Ectodermal cell (in vitro differentiated cells): ENCODE measurements around the gene LMNTD1.
"Not testable (repeated sequence)": the region's sequence is repeated elsewhere in the genome, so short reads cannot be mapped to it uniquely, and the experiment has no call there.

ENCODE experiments used
- H3K27ac ChIP-seq: 2 replicates; pipeline ENCODE4 v1.7.0; 2013; ENCODE audit warnings: mild to moderate bottlenecking, low read depth, low read length; ENCODE audit not compliant: insufficient read depth, poor library complexity, severe bottlenecking
- H3K27me3 ChIP-seq: 2 replicates; pipeline ENCODE4 v1.7.0; 2013; ENCODE audit warnings: mild to moderate bottlenecking, low read length; ENCODE audit not compliant: insufficient read depth, control insufficient read depth, poor library complexity, severe bottlenecking
- H3K36me3 ChIP-seq: one replicate; pipeline ENCODE4 v1.7.0; 2013; ENCODE audit warnings: low read length; ENCODE audit not compliant: control insufficient read depth, insufficient read depth
- H3K4me1 ChIP-seq: one replicate; pipeline ENCODE4 v1.7.0; 2013; ENCODE audit warnings: low read length; ENCODE audit not compliant: control insufficient read depth, insufficient read depth
- H3K4me3 ChIP-seq: 2 replicates; pipeline ENCODE4 v1.7.0; 2013; ENCODE audit warnings: low read depth, low read length, control low read depth; ENCODE audit not compliant: insufficient read depth
- H3K9me3 ChIP-seq: 2 replicates; pipeline ENCODE4 v1.7.0; 2013; ENCODE audit warnings: mild to moderate bottlenecking, low read length, moderate library complexity; ENCODE audit not compliant: control insufficient read depth
- WGBS, 2 experiments: methylation state at CpG; one replicate each; pipeline ENCODE4 v1.1.7; 2013; ENCODE audit warnings: missing lambda C conversion rate in 2 of 2; 5-methylcytosine and 5-hydroxymethylcytosine counted together

LMNTD1 gene

GRCh38 chr12:25435431-25435830 is 117.7 kb downstream of the LMNTD1 start:
- H3K36me3 ChIP-seq, result no peaks in the 10 kb centered on the region
- WGBS, 2 experiments, result 93% methylated on average over 3 of the region's 3 CpGs; no CpG with 5 or more reads in 1 of the 2 experiments

GRCh38 chr12:25434515-25434914 is 118.6 kb downstream of the LMNTD1 start:
- no peak overlapping the region for H3K4me3 ChIP-seq
- no peaks in the 10 kb centered on the region for H3K9me3 ChIP-seq
- H3K27ac ChIP-seq, result no peak overlapping the region
- H3K4me1 ChIP-seq, result no peaks in the 10 kb centered on the region
- 85 to 92% methylated on average over 3 of the region's 3 CpGs for WGBS, 2 experiments
- no peaks in the 10 kb centered on the region for H3K36me3 ChIP-seq
- H3K27me3 ChIP-seq, result no peaks in the 10 kb centered on the region

More at GRCh38 chr12:25435431-25435830, 117.7 kb downstream of the LMNTD1 start:
- Histone ChIP-seq H3K27me3 (no peaks in the 10 kb centered on the region), H3K9me3 (no peaks in the 10 kb centered on the region), H3K27ac (no peak overlapping the region), H3K4me1 (no peaks in the 10 kb centered on the region), H3K4me3 (no peak overlapping the region)

- no peak overlapping the region for H3K27ac ChIP-seq
- whole genome bisulfite sequencing, 2 experiments, result 57 to 100% methylated on average over 2 to 3 of the region's 3 CpGs
- H3K36me3 ChIP-seq, result no peaks in the 10 kb centered on the region
- no peak overlapping the region for H3K4me3 ChIP-seq
- no peaks in the 10 kb centered on the region for H3K4me1 ChIP-seq
- no peaks in the 10 kb centered on the region for H3K9me3 ChIP-seq
- no peaks in the 10 kb centered on the region for H3K27me3 ChIP-seq
Observed at GRCh38 chr12:25433581-25434325, 119.3 kb downstream of the LMNTD1 start.

- no peaks in the 10 kb centered on the region for H3K9me3 ChIP-seq
- no peak overlapping the region for H3K4me3 ChIP-seq
- no peaks in the 10 kb centered on the region for H3K27me3 ChIP-seq
- no peaks in the 10 kb centered on the region for H3K36me3 ChIP-seq
- no peak overlapping the region for H3K27ac ChIP-seq
- H3K4me1 ChIP-seq, result no peaks in the 10 kb centered on the region
Observed at GRCh38 chr12:25433024-25433423, 120.1 kb downstream of the LMNTD1 start.

GRCh38 chr12:25427337-25428249 is 125.5 kb downstream of the LMNTD1 start:
- Histone ChIP-seq H3K27ac (no peak overlapping the region), H3K4me3 (no peak overlapping the region), H3K4me1 (no peaks in the 10 kb centered on the region), H3K27me3 (no peaks in the 10 kb centered on the region), H3K9me3 (no peaks in the 10 kb centered on the region), H3K36me3 (no peaks in the 10 kb centered on the region)
- 85 to 94% methylated on average over 2 of the region's 2 CpGs for WGBS, 2 experiments

- not testable (repeated sequence) for H3K27ac ChIP-seq, H3K9me3 ChIP-seq, H3K4me1 ChIP-seq, H3K36me3 ChIP-seq, H3K4me3 ChIP-seq, H3K27me3 ChIP-seq
- WGBS, 2 experiments, result 93 to 95% methylated on average over 6 of the region's 6 CpGs
Observed at GRCh38 chr12:25426821-25427220, 126.3 kb downstream of the LMNTD1 start.
